Measurements from ENCODE around the gene RELN. TPM values are rescaled to one million over a fixed set of nuclear protein-coding genes. Genes with fewer than 3 reads are reported as not detected.

RELN gene
- total RNA-seq, 2 donors from 2014 or later = not detected

DNA sequence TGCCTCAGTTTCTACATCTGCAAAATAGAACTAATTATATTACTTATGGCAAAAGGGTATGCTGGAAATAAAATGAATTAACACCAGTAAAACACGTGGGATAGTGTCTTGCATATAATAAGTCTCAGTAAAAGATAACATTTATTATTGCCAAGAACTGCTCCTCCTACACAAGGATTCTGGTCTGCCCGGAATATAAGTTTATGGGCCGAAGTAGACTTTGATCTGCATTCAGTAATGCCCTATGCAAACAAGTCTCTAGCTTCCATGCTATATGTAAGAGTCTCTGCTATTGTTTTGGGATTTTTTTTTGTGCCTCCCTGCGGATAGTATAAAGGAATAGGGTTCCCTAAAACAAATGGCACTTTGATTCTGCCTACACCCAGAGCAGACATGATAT lies 417.9 kb downstream of the RELN start:
- Mint-ChIP-seq H3K4me1 (ENCODE audit: low read depth in 2 of 2) (no peaks in the 10 kb centered on the region), H3K4me3 (no peak overlapping the region), H3K36me3 (no peaks in the 10 kb centered on the region), H3K27ac (no peak overlapping the region), H3K27me3 (peaks cover 3 to 15% of the 10 kb centered on the region in 2 donors), H3K9me3 (no peaks in the 10 kb centered on the region)
- DNase-seq (ENCODE audit: low spot score) = no peak
- ATAC-seq = no peak

DNA sequence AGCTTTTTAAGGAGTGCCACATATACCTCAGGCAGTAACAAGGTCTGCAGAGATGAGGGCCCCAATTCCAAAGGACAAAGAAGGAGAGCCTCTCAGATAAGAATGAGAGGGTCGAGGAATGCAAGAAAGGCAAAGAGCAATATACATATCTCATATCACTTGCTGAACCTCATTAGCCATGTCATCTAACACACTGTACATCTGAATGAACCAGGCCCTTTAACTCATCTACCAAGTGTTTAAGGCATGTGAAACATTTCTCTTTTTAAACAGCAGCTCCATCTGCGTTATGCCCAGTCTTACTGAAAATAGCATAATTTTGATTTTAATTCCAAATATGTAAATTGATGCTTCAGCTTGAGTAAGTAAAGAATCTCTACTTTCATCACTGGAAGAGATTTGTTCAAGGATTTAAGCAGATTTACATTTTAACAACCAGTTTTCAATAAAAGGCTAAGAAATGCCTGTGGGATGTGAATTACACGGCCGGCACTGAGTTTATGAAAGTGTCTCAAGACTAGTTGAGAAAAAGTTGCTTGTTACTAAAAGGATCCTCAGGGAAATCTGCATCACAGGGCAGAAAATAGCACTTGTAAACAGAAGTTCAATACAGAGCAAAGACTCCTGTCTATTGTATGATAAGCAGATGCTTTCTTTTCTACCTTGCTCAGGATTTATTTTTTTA lies 419.7 kb downstream of the RELN start:
- no peak for ATAC-seq
- H3K4me1 Mint-ChIP-seq (ENCODE audit: low read depth in 2 of 2) = no peaks in the 10 kb centered on the region
- peaks cover 2 to 20% of the 10 kb centered on the region in 2 donors for H3K27me3 Mint-ChIP-seq

DNA sequence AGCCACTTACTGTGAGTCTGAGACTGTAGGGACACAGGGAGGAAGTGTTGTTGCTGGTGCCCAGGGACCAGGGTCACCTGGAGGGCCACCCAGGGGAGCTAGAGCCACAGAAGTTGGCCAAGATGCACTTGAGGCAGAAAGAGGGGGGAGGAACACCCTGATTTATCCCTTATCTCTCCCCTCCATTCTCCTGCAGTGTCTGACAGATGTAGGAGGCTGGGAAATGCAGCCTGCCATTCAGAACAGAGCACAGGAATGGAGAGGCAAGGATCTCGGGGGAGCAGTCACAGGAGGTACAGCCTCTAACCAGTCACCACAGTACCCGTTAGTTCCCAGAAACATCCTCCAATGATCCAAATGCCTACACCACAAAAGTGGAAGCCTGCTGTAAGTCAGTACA lies 425.0 kb downstream of the RELN start:
- no peaks in the 10 kb centered on the region for H3K9me3 Mint-ChIP-seq
- no peak for ATAC-seq
- DNase-seq (ENCODE audit: low spot score) = no peak
- H3K36me3 Mint-ChIP-seq = no peaks in the 10 kb centered on the region
- peaks cover 10 to 23% of the 10 kb centered on the region in 2 donors for H3K27me3 Mint-ChIP-seq
- no peak overlapping the region for H3K4me3 Mint-ChIP-seq
- H3K27ac Mint-ChIP-seq = no peak overlapping the region
- H3K4me1 Mint-ChIP-seq (ENCODE audit: low read depth in 2 of 2) = no peaks in the 10 kb centered on the region

More for the DNA sequence above, 419.7 kb downstream of the RELN start:
- no peaks in the 10 kb centered on the region for H3K9me3 Mint-ChIP-seq
- no peaks in the 10 kb centered on the region for H3K36me3 Mint-ChIP-seq
- H3K4me3 Mint-ChIP-seq = no peak overlapping the region
- H3K27ac Mint-ChIP-seq = no peak overlapping the region
- DNase-seq (ENCODE audit: low spot score) = no peak

DNA sequence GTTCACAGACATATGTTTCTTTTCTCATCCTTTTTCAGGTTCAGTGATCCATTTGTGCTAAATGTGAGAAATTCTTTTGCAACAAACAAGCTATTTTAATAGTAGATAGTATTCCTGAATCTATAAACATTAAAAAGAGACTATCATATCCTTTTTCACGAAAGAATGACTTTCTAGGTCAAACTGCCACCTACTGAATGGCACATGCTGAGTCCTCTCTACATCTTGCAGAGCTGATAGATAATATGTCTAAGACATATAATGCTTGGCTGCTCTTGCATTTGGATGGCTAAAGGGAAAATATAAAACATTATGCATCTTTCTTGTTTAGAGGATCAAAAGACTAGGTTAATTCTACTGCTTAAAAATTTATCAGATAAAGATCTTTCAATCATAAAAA lies 429.3 kb downstream of the RELN start:
- Mint-ChIP-seq H3K9me3 (no peaks in the 10 kb centered on the region), H3K27me3 (peaks cover 8 to 20% of the 10 kb centered on the region in 2 donors), H3K36me3 (no peaks in the 10 kb centered on the region), H3K27ac (no peak overlapping the region), H3K4me3 (no peak overlapping the region), H3K4me1 (ENCODE audit: low read depth in 2 of 2) (no peaks in the 10 kb centered on the region)
- DNase-seq (ENCODE audit: low spot score) = no peak
- ATAC-seq = no peak

DNA sequence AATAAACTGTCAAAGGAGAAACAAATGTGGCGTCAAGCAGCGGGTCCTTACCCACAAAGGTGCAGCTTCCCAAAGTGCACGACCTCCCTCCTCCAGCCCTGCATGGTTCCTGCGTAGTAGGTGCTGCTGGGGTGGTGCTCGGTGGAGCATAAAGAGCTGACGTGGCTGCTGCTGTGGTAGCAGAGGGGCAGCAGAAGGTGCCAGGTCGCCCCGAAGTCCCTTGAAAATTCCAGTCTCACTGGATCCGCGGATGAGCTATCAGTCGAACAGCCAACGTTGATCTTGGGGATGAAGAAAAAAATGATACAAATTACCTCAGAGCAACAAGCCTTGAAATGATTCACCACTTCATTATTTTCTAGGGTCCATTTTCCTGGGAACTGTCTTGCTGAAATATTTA lies 438.4 kb downstream of the RELN start:
- Mint-ChIP-seq H3K9me3 (no peaks in the 10 kb centered on the region), H3K27me3 (peaks cover 3 to 8% of the 10 kb centered on the region in 2 donors), H3K36me3 (no peaks in the 10 kb centered on the region), H3K4me1 (ENCODE audit: low read depth in 2 of 2) (no peaks in the 10 kb centered on the region), H3K27ac (no peak overlapping the region), H3K4me3 (no peak overlapping the region)
- DNase-seq (ENCODE audit: low spot score) = no peak
- ATAC-seq = no peak

DNA sequence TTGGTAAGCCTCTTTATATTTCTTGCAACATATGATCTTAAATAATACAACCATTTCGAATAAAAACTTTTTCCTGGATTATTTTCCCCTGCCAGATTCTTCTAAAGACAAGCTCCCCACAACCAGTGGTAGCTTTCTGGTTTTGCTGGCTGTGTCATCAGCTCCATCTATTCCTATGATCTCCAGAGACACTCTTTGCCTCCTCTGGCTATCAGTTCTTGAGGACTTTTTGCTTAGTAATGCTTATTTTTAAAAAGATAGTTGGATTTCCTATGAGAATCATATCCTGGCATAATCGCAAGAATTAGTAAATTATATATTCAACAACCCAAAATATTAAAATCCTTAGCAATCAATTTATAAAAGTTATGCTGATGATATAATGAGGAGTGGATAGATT lies 439.7 kb downstream of the RELN start:
- H3K27me3 Mint-ChIP-seq = peaks cover 5 to 13% of the 10 kb centered on the region in 2 donors
- DNase-seq (ENCODE audit: low spot score) (no peak), ATAC-seq (no peak)
- H3K9me3 Mint-ChIP-seq = no peaks in the 10 kb centered on the region
- H3K4me3 Mint-ChIP-seq = no peak overlapping the region
- no peaks in the 10 kb centered on the region for H3K36me3 Mint-ChIP-seq
- no peak overlapping the region for H3K27ac Mint-ChIP-seq
- no peaks in the 10 kb centered on the region for H3K4me1 Mint-ChIP-seq (ENCODE audit: low read depth in 2 of 2)

DNA sequence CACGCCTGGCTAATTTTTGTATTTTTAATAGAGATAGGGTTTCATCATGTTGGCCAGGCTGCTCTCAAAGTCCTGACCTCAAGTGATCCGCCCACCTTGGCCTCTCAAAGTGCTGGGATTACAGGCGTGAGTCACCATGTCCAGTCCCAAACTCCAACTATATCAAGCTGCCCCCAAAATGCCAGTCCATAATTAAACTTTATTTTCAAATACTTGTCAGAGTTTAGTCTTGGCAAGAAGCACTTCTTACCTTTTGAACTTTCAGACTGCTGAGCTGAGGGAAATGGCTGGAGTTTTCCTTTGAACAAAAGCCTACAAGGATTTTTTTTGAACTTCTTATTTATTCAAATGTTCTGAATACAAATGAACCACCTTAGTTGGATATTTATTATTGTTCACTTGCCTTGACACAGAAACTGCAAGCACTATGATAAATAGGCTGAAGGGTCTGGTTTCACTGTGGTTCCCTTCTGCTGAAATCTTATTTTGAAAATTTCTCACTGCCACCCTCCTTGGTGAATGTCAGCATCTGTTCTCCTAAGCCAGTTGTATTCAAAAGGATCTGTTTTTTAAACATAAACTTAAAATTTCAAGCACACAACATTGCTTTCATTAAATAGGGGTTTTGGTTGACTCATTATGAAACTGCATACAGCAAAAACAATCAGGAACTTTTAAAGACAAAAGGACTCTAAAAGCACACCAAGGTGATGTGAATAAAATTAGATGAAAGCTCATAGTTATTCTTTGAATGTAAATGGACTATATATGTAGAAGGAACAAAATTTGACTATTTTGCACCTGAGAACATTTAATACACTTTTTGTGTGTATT lies 441.8 kb downstream of the RELN start:
- Mint-ChIP-seq H3K27me3 (peaks cover 5 to 13% of the 10 kb centered on the region in 2 donors), H3K36me3 (no peaks in the 10 kb centered on the region), H3K4me3 (no peak overlapping the region), H3K9me3 (no peaks in the 10 kb centered on the region), H3K4me1 (ENCODE audit: low read depth in 2 of 2) (no peaks in the 10 kb centered on the region), H3K27ac (no peak overlapping the region)
- no peak for DNase-seq (ENCODE audit: low spot score)
- no peak for ATAC-seq

DNA sequence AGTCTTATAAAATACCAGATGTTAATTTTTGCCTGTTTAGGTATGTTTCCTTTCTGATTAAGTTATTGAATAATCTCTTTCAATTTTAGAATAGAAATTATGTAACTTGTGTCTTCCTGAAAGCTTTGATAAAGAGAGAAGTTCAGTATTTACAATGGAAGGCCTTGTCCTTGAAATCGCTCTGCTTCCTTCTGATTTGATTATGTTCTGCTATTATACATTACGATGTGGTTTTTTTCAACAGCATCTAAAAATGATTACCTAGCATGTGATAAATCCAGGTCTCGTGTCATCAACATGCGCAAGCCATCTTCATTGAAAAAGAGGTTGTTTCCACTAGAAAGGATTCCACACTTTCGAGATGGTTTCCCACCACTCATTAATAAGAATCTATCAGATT lies 447.0 kb downstream of the RELN start:
- H3K27ac Mint-ChIP-seq = no peak overlapping the region
- H3K9me3 Mint-ChIP-seq = no peaks in the 10 kb centered on the region
- peaks cover 5 to 24% of the 10 kb centered on the region in 2 donors for H3K27me3 Mint-ChIP-seq
- DNase-seq (ENCODE audit: low spot score) (no peak), ATAC-seq (no peak)
- no peaks in the 10 kb centered on the region for H3K4me1 Mint-ChIP-seq (ENCODE audit: low read depth in 2 of 2)
- no peaks in the 10 kb centered on the region for H3K36me3 Mint-ChIP-seq
- no peak overlapping the region for H3K4me3 Mint-ChIP-seq

DNA sequence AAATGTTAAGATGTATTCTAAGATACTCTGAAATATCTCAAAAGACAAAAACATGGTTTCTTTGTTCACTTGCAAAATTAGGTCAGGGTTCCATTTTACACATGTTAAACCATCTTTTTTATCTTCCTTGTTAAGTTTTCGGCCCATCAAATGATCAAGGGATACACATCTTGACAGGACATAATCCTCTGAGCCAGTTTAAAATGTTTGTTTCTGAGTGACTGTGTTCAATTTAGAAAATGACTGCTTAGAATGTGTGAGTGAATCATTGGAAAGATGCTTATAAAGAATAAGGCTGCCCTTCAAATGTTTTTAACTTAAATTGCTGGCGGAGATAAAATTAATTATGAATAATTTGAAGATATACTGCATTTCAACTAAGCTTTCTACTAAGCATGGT lies 447.5 kb downstream of the RELN start:
- Mint-ChIP-seq H3K4me1 (ENCODE audit: low read depth in 2 of 2) (no peaks in the 10 kb centered on the region), H3K4me3 (no peak overlapping the region), H3K9me3 (no peaks in the 10 kb centered on the region), H3K27me3 (peaks cover 10 to 29% of the 10 kb centered on the region in 2 donors), H3K27ac (no peak overlapping the region), H3K36me3 (no peaks in the 10 kb centered on the region)
- no peak for DNase-seq (ENCODE audit: low spot score)
- ATAC-seq = no peak

DNA sequence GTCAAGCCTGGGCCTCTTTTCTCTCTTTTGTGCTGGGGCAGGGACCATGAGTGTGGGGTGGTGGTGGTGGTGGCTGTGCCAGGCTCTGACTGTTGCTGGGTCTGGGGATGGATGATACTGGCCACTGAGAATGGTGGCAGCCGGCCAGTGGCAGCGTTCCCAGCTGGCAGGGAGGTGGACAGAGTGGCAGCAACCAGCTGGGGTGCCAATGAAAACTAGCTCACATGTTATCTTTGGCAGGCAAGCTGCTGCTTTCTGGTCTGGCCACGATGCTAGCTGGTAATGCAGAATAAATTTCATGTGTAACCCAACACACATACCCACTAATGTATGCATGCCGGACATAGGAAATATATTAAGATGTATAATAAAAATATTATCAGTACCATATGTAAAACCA lies 448.4 kb downstream of the RELN start:
- H3K36me3 Mint-ChIP-seq = no peaks in the 10 kb centered on the region
- no peaks in the 10 kb centered on the region for H3K9me3 Mint-ChIP-seq
- peak in 1 of 2 donors; percentile 36 for ATAC-seq
- H3K27ac Mint-ChIP-seq = no peak overlapping the region
- H3K4me1 Mint-ChIP-seq (ENCODE audit: low read depth in 2 of 2) = no peaks in the 10 kb centered on the region
- H3K4me3 Mint-ChIP-seq = no peak overlapping the region
- no peak for DNase-seq (ENCODE audit: low spot score)
- peaks cover 16 to 38% of the 10 kb centered on the region in 2 donors for H3K27me3 Mint-ChIP-seq

DNA sequence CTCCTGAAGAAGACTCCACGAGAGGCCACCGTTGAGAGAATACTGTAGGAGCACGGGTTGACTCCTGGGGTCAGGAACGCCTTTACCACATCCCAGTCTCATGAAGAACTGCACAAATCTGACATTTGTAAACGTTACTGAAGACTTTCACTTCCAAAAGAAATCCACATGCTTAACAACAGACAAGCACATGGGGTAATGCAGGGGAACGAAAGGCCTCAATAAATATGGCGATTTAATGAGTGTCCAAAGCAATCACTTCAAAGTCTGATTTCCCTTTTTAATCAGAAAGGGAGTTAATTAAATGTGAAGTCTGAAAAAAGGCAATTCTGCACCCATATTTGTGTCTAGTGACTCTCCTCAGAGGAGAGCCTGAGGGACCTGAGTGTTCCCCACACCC lies 449.1 kb downstream of the RELN start:
- ATAC-seq = no peak
- no peak for DNase-seq (ENCODE audit: low spot score)
- Mint-ChIP-seq H3K36me3 (no peaks in the 10 kb centered on the region), H3K4me1 (ENCODE audit: low read depth in 2 of 2) (no peaks in the 10 kb centered on the region), H3K9me3 (no peaks in the 10 kb centered on the region), H3K27me3 (peaks cover 13 to 37% of the 10 kb centered on the region in 2 donors), H3K27ac (no peak overlapping the region), H3K4me3 (no peak overlapping the region)

DNA sequence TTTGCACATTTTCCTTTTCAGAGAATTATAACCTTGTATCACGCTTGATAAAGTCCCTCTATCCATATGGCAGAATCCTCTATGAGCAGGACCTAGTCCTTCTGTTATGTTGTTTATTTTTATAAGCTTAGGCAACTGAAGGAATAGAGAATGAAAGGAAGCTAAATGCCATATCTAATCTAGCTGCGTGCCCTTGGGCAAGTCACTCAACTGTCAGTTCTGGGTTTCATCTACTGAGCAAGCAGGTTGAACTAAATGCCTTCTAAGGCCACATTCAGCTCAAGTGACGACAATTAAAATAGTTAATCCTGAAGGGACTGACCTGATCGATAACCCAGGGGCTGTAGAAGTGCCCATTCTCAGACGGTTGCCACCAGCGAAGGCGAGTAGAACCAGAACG lies 449.6 kb downstream of the RELN start:
- Mint-ChIP-seq H3K27ac (no peak overlapping the region), H3K4me1 (ENCODE audit: low read depth in 2 of 2) (no peaks in the 10 kb centered on the region), H3K36me3 (no peaks in the 10 kb centered on the region), H3K4me3 (no peak overlapping the region), H3K27me3 (peaks cover 13 to 32% of the 10 kb centered on the region in 2 donors), H3K9me3 (no peaks in the 10 kb centered on the region)
- DNase-seq (ENCODE audit: low spot score) (no peak), ATAC-seq (no peak)

DNA sequence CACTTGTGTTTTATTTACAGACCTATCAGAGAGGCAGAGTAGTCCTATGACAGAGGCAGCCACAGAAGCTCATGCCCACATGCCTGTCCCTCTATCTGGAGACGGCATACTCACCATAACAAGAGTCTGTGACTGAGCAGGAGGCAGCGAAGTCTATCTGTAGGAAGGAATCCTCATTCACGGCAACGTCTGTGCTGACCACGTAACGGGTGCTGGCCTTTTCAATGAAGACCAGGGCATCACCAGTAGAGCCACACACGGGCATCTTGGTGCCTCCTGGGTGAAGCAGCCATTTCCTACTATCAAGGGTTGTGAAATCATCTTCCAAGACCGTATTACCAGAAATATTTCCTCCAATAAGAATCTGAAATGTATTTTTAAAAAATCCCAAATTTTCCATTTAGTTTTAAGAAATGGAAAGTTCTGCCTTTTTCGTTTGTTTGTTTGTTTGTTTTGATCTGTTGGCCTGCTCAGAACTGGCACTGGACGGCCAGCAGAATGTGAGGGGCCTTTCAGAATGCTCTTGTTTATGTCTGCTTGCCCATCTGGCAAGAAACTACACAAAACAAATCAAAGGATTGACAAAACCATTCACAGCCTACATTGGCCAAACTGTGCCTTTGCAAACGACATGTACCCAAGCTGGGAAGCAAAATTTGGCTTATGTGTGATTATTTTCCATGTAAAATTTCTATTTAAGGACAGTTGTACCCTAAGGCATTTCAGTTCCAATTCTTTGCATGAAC lies 450.3 kb downstream of the RELN start:
- no peak overlapping the region for H3K27ac Mint-ChIP-seq
- H3K4me1 Mint-ChIP-seq (ENCODE audit: low read depth in 2 of 2) = no peaks in the 10 kb centered on the region
- H3K36me3 Mint-ChIP-seq = no peaks in the 10 kb centered on the region
- H3K4me3 Mint-ChIP-seq = no peak overlapping the region
- no peaks in the 10 kb centered on the region for H3K9me3 Mint-ChIP-seq
- no peak for DNase-seq (ENCODE audit: low spot score)
- H3K27me3 Mint-ChIP-seq = peaks cover 13 to 32% of the 10 kb centered on the region in 2 donors
- ATAC-seq = no peak

DNA sequence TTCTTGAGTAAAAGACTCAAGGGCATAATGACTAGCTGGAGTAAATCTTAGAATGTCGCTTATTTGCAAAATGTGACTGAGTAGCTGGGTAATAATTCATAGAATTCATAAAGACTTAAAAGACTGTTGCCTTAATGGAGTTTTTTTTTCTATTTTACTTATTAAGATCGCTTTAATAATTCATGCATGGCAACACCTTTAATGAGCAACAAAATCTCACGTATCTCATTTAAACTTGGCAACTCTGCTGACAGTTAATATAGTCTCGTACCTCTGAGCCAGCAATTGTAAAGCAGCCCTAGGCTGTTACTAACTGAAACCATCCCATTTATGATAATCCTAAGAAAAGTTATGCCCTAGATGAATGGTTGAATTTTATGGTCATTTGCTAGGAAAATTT lies 455.7 kb downstream of the RELN start:
- Mint-ChIP-seq H3K27me3 (peaks cover 25 to 37% of the 10 kb centered on the region in 2 donors), H3K36me3 (no peaks in the 10 kb centered on the region), H3K4me1 (ENCODE audit: low read depth in 2 of 2) (no peaks in the 10 kb centered on the region), H3K4me3 (no peak overlapping the region), H3K27ac (no peak overlapping the region), H3K9me3 (peaks cover 4% of the 10 kb centered on the region)
- ATAC-seq = no peak
- no peak for DNase-seq (ENCODE audit: low spot score)

All from natural killer cell treated with Interleukin-12 subunit alpha and Interleukin-12 subunit beta and Interleukin-15 and Interleukin-18, amount 100 ng/mL, for 72 hours (primary cell).